Caco-2 (cell line): Measurements from ENCODE around the gene FOXQ1. TPM values are rescaled to one million over a fixed set of nuclear protein-coding genes. Genes with fewer than 3 reads are reported as not detected.

Experiments used
- BruUV-seq: library from RNA; stranded (reverse); fragments of 400-500 nt; replicated peaks from 2 replicates; lab custom pipeline; 2021; lab: Mats Ljungman, UMichigan
- CTCF ChIA-PET: fragments of 300-600 bp; sonication (Branson Sonifier 250); formaldehyde crosslinking; loops from one replicate; lab custom pipeline; 2022; ENCODE audit warnings: antibody characterized with exemption; lab: Charles Lee
- POLR2A ChIA-PET: fragments of 300-600 bp; sonication (Branson Sonifier 250); formaldehyde crosslinking; loops from one replicate; lab custom pipeline; 2022; ENCODE audit warnings: antibody characterized with exemption; lab: Charles Lee
- DNase-seq, 2 experiments: peaks; one replicate each; pipeline versions ENCODE4 v3.0.0 to v3.0.0-alpha.2; 2020 to 2022
- H3K27me3 ChIP-seq: replicated peaks from 2 replicates; pipeline ENCODE4 v1.6.0; 2011; ENCODE audit warnings: low read length; ENCODE audit not compliant: control insufficient read depth, insufficient read depth
- H3K36me3 ChIP-seq: 2 replicates; pipeline ENCODE4 v1.5.1; 2011; ENCODE audit warnings: low read length; ENCODE audit not compliant: control insufficient read depth, insufficient read depth
- H3K4me1 ChIP-seq: fragments of 250-450 bp; sonication (Bioruptor Pico); 2 replicates; pipeline ENCODE4 v1.5.1; 2020; ENCODE audit warnings: mild to moderate bottlenecking
- H3K4me3 ChIP-seq: 2 replicates; pipeline ENCODE4 v1.5.1; 2011; ENCODE audit warnings: low read depth, mild to moderate bottlenecking, control low read depth, low read length
- H3K9me3 ChIP-seq: fragments of 250-450 bp; sonication (Bioruptor Pico); 2 replicates; pipeline ENCODE4 v1.5.1; 2020; ENCODE audit warnings: mild to moderate bottlenecking, moderate library complexity
- H3K27ac Mint-ChIP-seq: one replicate; pipeline ENCODE4 v1.8.0; 2022; ENCODE audit warnings: mixed read lengths; ENCODE audit not compliant: unreplicated experiment
- H3K27me3 Mint-ChIP-seq: one replicate; pipeline ENCODE4 v1.8.0; 2022; ENCODE audit warnings: mixed read lengths; ENCODE audit not compliant: insufficient read depth, unreplicated experiment
- H3K36me3 Mint-ChIP-seq: one replicate; pipeline ENCODE4 v1.8.0; 2022; ENCODE audit warnings: mild to moderate bottlenecking, mixed read lengths; ENCODE audit not compliant: insufficient read depth, unreplicated experiment
- H3K4me1 Mint-ChIP-seq: one replicate; pipeline ENCODE4 v1.8.0; 2022; ENCODE audit warnings: low read depth, mixed read lengths; ENCODE audit not compliant: unreplicated experiment
- H3K4me3 Mint-ChIP-seq: one replicate; pipeline ENCODE4 v1.8.0; 2022; ENCODE audit warnings: mild to moderate bottlenecking, moderate library complexity, mixed read lengths; ENCODE audit not compliant: unreplicated experiment
- H3K9me3 Mint-ChIP-seq: one replicate; pipeline ENCODE4 v1.8.0; 2022; ENCODE audit warnings: mixed read lengths; ENCODE audit not compliant: unreplicated experiment
- CTCF ChIP-seq, 2 experiments: fragments of 200-600 bp in 1 of 2; IDR thresholded peaks; 1 replicate in 1 of 2; 2 replicates in 1 of 2; pipeline versions ENCODE4 v1.5.1 to v1.8.0; 2011 to 2022; ENCODE audit warnings: antibody characterized with exemption in 1 of 2, control low read depth in 1 of 2, inconsistent platforms in 1 of 2, low read depth in 1 of 2, low read length in 1 of 2, mild to moderate bottlenecking in 1 of 2, moderate library complexity in 1 of 2; ENCODE audit not compliant: insufficient read depth in 1 of 2, severe bottlenecking in 1 of 2, unreplicated experiment in 1 of 2
- intact Hi-C: fragments of 100-400 bp; cut with micrococcal nuclease; formaldehyde crosslinking; loops from one replicate; pipeline ENCODE4 v1.10.0; 2022; ENCODE audit not compliant: unreplicated experiment
- total RNA-seq: library from RNA; stranded (reverse); gene quantifications from 2 replicates; pipeline ENCODE4 v1.2.3, GENCODE V29; 2022

FOXQ1 gene
- total RNA-seq, 1 experiment from 2014 or later = 191 TPM

- POLR2A ChIA-PET = interaction anchor here (1.5 kb wide), 1 partner anchor 15 kb away, joined by 6 read pairs; the partner anchor contains the start of gene FOXQ1
- H3K4me3 Mint-ChIP-seq = peak overlapping the region; percentile 20
- H3K36me3 ChIP-seq = no peaks in the 10 kb centered on the region
Measured at GRCh38 chr6:1296079-1296478, 15.8 kb upstream of the FOXQ1 start.

GRCh38 chr6:1296542-1296941 lies 15.4 kb upstream of the FOXQ1 start:
- intact Hi-C loops = loop anchor here (1.0 kb wide), 1 partner anchor 33 kb away; no protein-coding TSS in a partner anchor
- DNase-seq = no peak
- Histone ChIP-seq H3K27me3 (no peaks in the 10 kb centered on the region), H3K9me3 (peaks cover 4% of the 10 kb centered on the region; the same call in 1 of the 2 replicates), H3K4me3 (no peak overlapping the region), H3K36me3 (no peaks in the 10 kb centered on the region), H3K4me1 (peaks cover 25% of the 10 kb centered on the region)
- no peak for TF ChIP-seq CTCF (IDR thresholded peaks at IDR 0.05; ENCODE audit: insufficient read depth in 1 of 2, low read depth in 1 of 2, low read length in 1 of 2, severe bottlenecking in 1 of 2, unreplicated experiment in 1 of 2)
- Mint-ChIP-seq H3K27ac (peak overlapping the region; percentile 80), H3K4me3 (peak overlapping the region; percentile 20), H3K36me3 (peaks cover 5% of the 10 kb centered on the region), H3K9me3 (peaks cover 13% of the 10 kb centered on the region), H3K27me3 (no peaks in the 10 kb centered on the region), H3K4me1 (peaks cover 28% of the 10 kb centered on the region)
- BruUV-seq = no TSS peak
- CTCF ChIA-PET = no interaction called here
- POLR2A ChIA-PET = interaction anchor here (1.5 kb wide), 1 partner anchor 15 kb away, joined by 6 read pairs; the partner anchor contains the start of gene FOXQ1

More at GRCh38 chr6:1296079-1296478, 15.8 kb upstream of the FOXQ1 start:
- peak overlapping the region; percentile 80 for H3K27ac Mint-ChIP-seq
- H3K27me3 ChIP-seq = no peaks in the 10 kb centered on the region
- CTCF ChIA-PET = interaction anchor here (0.6 kb wide), 1 partner anchor 13 kb away, joined by 3 read pairs; no protein-coding TSS in a partner anchor
- intact Hi-C loops = loop anchor here (1.0 kb wide), 1 partner anchor 33 kb away; no protein-coding TSS in a partner anchor
- DNase-seq = no peak
- no TSS peak for BruUV-seq
- TF ChIP-seq CTCF (IDR thresholded peaks at IDR 0.05; ENCODE audit: insufficient read depth in 1 of 2, low read depth in 1 of 2, low read length in 1 of 2, severe bottlenecking in 1 of 2, unreplicated experiment in 1 of 2) = no peak
- no peaks in the 10 kb centered on the region; the same call in 1 of the 2 replicates for H3K9me3 ChIP-seq
- peaks cover 25% of the 10 kb centered on the region for H3K4me1 ChIP-seq
- H3K36me3 Mint-ChIP-seq = peaks cover 5% of the 10 kb centered on the region
- no peak overlapping the region for H3K4me3 ChIP-seq
- H3K27me3 Mint-ChIP-seq = no peaks in the 10 kb centered on the region
- H3K4me1 Mint-ChIP-seq = peaks cover 28% of the 10 kb centered on the region
- peaks cover 13% of the 10 kb centered on the region for H3K9me3 Mint-ChIP-seq

GRCh38 chr6:1297746-1298145 lies 14.2 kb upstream of the FOXQ1 start:
- H3K36me3 Mint-ChIP-seq = peaks cover 5% of the 10 kb centered on the region
- no peaks in the 10 kb centered on the region for H3K27me3 Mint-ChIP-seq
- BruUV-seq = no TSS peak
- Histone ChIP-seq H3K9me3 (peaks cover 10% of the 10 kb centered on the region; the same call in 1 of the 2 replicates), H3K4me3 (no peak overlapping the region), H3K27me3 (no peaks in the 10 kb centered on the region), H3K4me1 (peaks cover 25% of the 10 kb centered on the region), H3K36me3 (no peaks in the 10 kb centered on the region)
- intact Hi-C loops = no loop called here
- no peak for DNase-seq
- ChIA-PET POLR2A (no interaction called here), CTCF (no interaction called here)
- peaks cover 28% of the 10 kb centered on the region for H3K4me1 Mint-ChIP-seq
- H3K27ac Mint-ChIP-seq = no peak overlapping the region
- H3K4me3 Mint-ChIP-seq = no peak overlapping the region
- peaks cover 13% of the 10 kb centered on the region for H3K9me3 Mint-ChIP-seq
- TF ChIP-seq CTCF (IDR thresholded peaks at IDR 0.05; ENCODE audit: insufficient read depth in 1 of 2, low read depth in 1 of 2, low read length in 1 of 2, severe bottlenecking in 1 of 2, unreplicated experiment in 1 of 2) = no peak
